T-cell (primary cell): ENCODE data around the gene RNGTT. TPM values are rescaled to one million over a fixed set of nuclear protein-coding genes. Genes with fewer than 3 reads are reported as not detected.

Experiments
- ATAC-seq, 4 experiments: fragments of 200-7000 bp in 3 of 4; fragments of 150-1000 bp in 1 of 4; cut with Tn5 transposase; replicated peaks in 1 of 4; 1 replicate in 3 of 4; 2 replicates in 1 of 4; pipeline ENCODE4 v1.10.0; 2021; ENCODE audit warnings: moderate library complexity in 3 of 4, mild to moderate bottlenecking in 2 of 4, moderate number of reproducible peaks in 1 of 4
- CTCF ChIA-PET, 2 donors: fragments of 300-600 bp; sonication (Branson Sonifier 250); formaldehyde crosslinking; loops; one replicate each; lab custom pipeline; 2022; ENCODE audit warnings: antibody characterized with exemption in 2 of 2; lab: Charles Lee
- POLR2A ChIA-PET, 2 donors: fragments of 300-600 bp; sonication (Branson Sonifier 250); formaldehyde crosslinking; loops; one replicate each; lab custom pipeline; 2022; ENCODE audit warnings: antibody characterized with exemption in 2 of 2; lab: Charles Lee
- DNase-seq, 35 experiments: peaks; one replicate each; pipeline versions ENCODE4 v3.0.0 to v3.0.0-alpha.2; 2013 to 2023
- H3K27ac ChIP-seq: one replicate; pipeline ENCODE4 v1.5.1; 2013; ENCODE audit warnings: low read length
- H3K27me3 ChIP-seq, 2 experiments: replicated peaks in 1 of 2; 1 replicate in 1 of 2; 2 replicates in 1 of 2; pipeline versions ENCODE4 v1.6.1 to v1.7.0; 2013; ENCODE audit warnings: low read length in 1 of 2, mixed read lengths in 1 of 2; ENCODE audit not compliant: control insufficient read depth in 2 of 2, insufficient read depth in 2 of 2; ENCODE audit errors: extremely low read depth in 1 of 2
- H3K36me3 ChIP-seq, 2 donors: 1 replicate in 1 of 2; 2 replicates in 1 of 2; pipeline versions ENCODE4 v1.6.1 to v1.7.0; 2013; ENCODE audit warnings: low read length in 1 of 2; ENCODE audit not compliant: control insufficient read depth in 2 of 2, insufficient read depth in 1 of 2; ENCODE audit errors: extremely low read depth in 1 of 2
- H3K4me1 ChIP-seq, 2 experiments: 1 replicate in 1 of 2; 2 replicates in 1 of 2; pipeline versions ENCODE4 v1.6.1 to v1.7.0; 2013; ENCODE audit warnings: low read length in 2 of 2, mixed read lengths in 1 of 2; ENCODE audit not compliant: insufficient read depth in 2 of 2, control insufficient read depth in 1 of 2; ENCODE audit errors: extremely low read depth in 1 of 2
- H3K4me3 ChIP-seq, 2 donors: 1 replicate in 1 of 2; 2 replicates in 1 of 2; pipeline versions ENCODE4 v1.5.1 to v1.7.0; 2013; ENCODE audit warnings: mild to moderate bottlenecking in 2 of 2, low read length in 1 of 2, moderate library complexity in 1 of 2; ENCODE audit not compliant: control insufficient read depth in 1 of 2; ENCODE audit errors: extremely low read depth in 1 of 2
- H3K9me3 ChIP-seq: 2 replicates; pipeline ENCODE4 v1.7.0; 2013
- H3K27ac Mint-ChIP-seq, 2 donors: one replicate each; pipeline ENCODE4 v1.8.0; 2020 to 2021; ENCODE audit warnings: mild to moderate bottlenecking in 2 of 2, mixed read lengths in 2 of 2
- H3K27me3 Mint-ChIP-seq, 2 donors: one replicate each; pipeline ENCODE4 v1.8.0; 2021 to 2022; ENCODE audit warnings: mixed read lengths in 2 of 2
- H3K36me3 Mint-ChIP-seq: one replicate; pipeline ENCODE4 v1.8.0; 2021; ENCODE audit warnings: mixed read lengths
- H3K4me1 Mint-ChIP-seq, 3 donors: one replicate each; pipeline ENCODE4 v1.8.0; 2020 to 2022; ENCODE audit warnings: mixed read lengths in 3 of 3, mild to moderate bottlenecking in 1 of 3
- H3K4me3 Mint-ChIP-seq, 3 donors: one replicate each; pipeline ENCODE4 v1.8.0; 2020 to 2022; ENCODE audit warnings: mild to moderate bottlenecking in 3 of 3, mixed read lengths in 3 of 3, moderate library complexity in 3 of 3
- H3K9me3 Mint-ChIP-seq, 3 donors: one replicate each; pipeline ENCODE4 v1.8.0; 2020 to 2022; ENCODE audit warnings: mixed read lengths in 3 of 3
- WGBS: methylation state at CpG from one replicate; pipeline ENCODE4 v1.1.5; 2013; ENCODE audit warnings: missing lambda C conversion rate; ENCODE audit not compliant: insufficient coverage; 5-methylcytosine and 5-hydroxymethylcytosine counted together
- total RNA-seq, 35 experiments: library from RNA in 6 of 35; stranded (reverse) in 6 of 35; fragments of 120-200 nt in 1 of 35; gene quantifications; one replicate each; pipeline versions ENCODE4 v1.2.1 to v1.2.4 and lab custom pipeline; 2013 to 2026

Gene RNGTT
- total RNA-seq, 5 donors from 2014 or later (not counting 1 experiment from before 2014, with no cell fraction given): 16.6 to 22.2 (median 17.5) TPM

DNA sequence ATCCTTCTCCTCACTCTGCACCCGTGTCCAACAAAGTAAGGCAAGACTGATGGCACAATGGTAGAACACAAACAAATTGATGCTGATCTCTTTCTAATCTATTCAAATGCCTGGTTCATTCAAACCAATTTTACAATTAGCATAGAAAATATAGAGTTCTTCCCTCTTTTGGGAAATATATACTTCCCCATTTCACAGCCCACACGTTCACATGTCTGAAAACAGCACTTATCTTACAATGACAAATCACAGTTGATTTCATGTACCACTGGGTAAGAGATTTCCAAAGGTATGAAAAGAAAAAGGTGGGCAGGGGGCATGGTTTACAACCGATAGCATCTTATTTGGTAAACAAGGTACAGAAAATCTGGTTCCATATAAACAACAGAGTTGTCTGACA lies 137.6 kb downstream of the RNGTT start:
- Mint-ChIP-seq H3K4me1 (peaks cover 10 to 15% (median 12%) of the 10 kb centered on the region in 3 donors), H3K27me3 (no peaks in the 10 kb centered on the region), H3K36me3 (peaks cover 58% of the 10 kb centered on the region), H3K9me3 (peaks cover 9 to 24% (median 17%) of the 10 kb centered on the region in 3 donors), H3K4me3 (no peak overlapping the region), H3K27ac (no peak overlapping the region)
- Histone ChIP-seq H3K27me3 (no peaks in the 10 kb centered on the region), H3K27ac (no peak overlapping the region), H3K4me1 (no peaks in the 10 kb centered on the region), H3K9me3 (no peaks in the 10 kb centered on the region), H3K36me3 (peaks cover 0 to 5% of the 10 kb centered on the region in 2 donors), H3K4me3 (no peak overlapping the region)
- ChIA-PET CTCF (no interaction called here), POLR2A (no interaction called here)
- ATAC-seq (no peak), DNase-seq (no peak)
- no CpG with 5 or more reads among the region's 3 CpGs for WGBS

GRCh38 chr6:88823998-88824397 lies 139.4 kb downstream of the RNGTT start:
- no peaks in the 10 kb centered on the region for H3K27me3 ChIP-seq
- peaks cover 52% of the 10 kb centered on the region for H3K36me3 Mint-ChIP-seq
- POLR2A ChIA-PET: no interaction called here
- no CpG with 5 or more reads among the region's 2 CpGs for WGBS
- no peak overlapping the region for H3K4me3 Mint-ChIP-seq
- H3K27ac ChIP-seq: no peak overlapping the region
- no peak for ATAC-seq
- H3K27ac Mint-ChIP-seq: no peak overlapping the region
- no peaks in the 10 kb centered on the region for H3K9me3 ChIP-seq
- CTCF ChIA-PET: no interaction called here
- peaks cover 0 to 5% of the 10 kb centered on the region in 2 donors for H3K36me3 ChIP-seq
- peaks cover 0 to 6% (median 6%) of the 10 kb centered on the region in 3 donors for H3K9me3 Mint-ChIP-seq
- DNase-seq: no peak
- no peaks in the 10 kb centered on the region for H3K4me1 ChIP-seq
- no peaks in the 10 kb centered on the region for H3K27me3 Mint-ChIP-seq
- H3K4me1 Mint-ChIP-seq: peaks cover 18 to 23% (median 23%) of the 10 kb centered on the region in 3 donors
- no peak overlapping the region for H3K4me3 ChIP-seq

- Mint-ChIP-seq H3K4me3 (no peak overlapping the region), H3K9me3 (no peaks in the 10 kb centered on the region), H3K4me1 (peaks cover 6 to 19% (median 13%) of the 10 kb centered on the region in 3 donors), H3K27me3 (no peaks in the 10 kb centered on the region), H3K27ac (no peak overlapping the region), H3K36me3 (peaks cover 37% of the 10 kb centered on the region)
- ChIA-PET POLR2A (interaction anchor here in 1 of 2 donors (0.7 kb wide), 1 partner anchor 89 kb away, joined by 6 read pairs; no protein-coding TSS in a partner anchor), CTCF (no interaction called here)
- Histone ChIP-seq H3K4me3 (no peak overlapping the region), H3K4me1 (no peaks in the 10 kb centered on the region), H3K27ac (no peak overlapping the region), H3K27me3 (no peaks in the 10 kb centered on the region), H3K36me3 (no peaks in the 10 kb centered on the region), H3K9me3 (no peaks in the 10 kb centered on the region)
- DNase-seq (no peak), ATAC-seq (no peak)
- WGBS: 100% methylated on average over 3 of the region's 5 CpGs
Observed at GRCh38 chr6:88815491-88815890, 147.9 kb downstream of the RNGTT start.

GRCh38 chr6:88814909-88815308 lies 148.5 kb downstream of the RNGTT start:
- no peaks in the 10 kb centered on the region for H3K9me3 Mint-ChIP-seq
- WGBS: 100% methylated on average over 1 of the region's 1 CpG
- H3K9me3 ChIP-seq: no peaks in the 10 kb centered on the region
- DNase-seq (no peak), ATAC-seq (no peak)
- no peaks in the 10 kb centered on the region for H3K27me3 Mint-ChIP-seq
- no peak overlapping the region for H3K4me3 ChIP-seq
- ChIA-PET CTCF (no interaction called here), POLR2A (no interaction called here)
- no peak overlapping the region for H3K27ac Mint-ChIP-seq
- H3K27me3 ChIP-seq: no peaks in the 10 kb centered on the region
- peaks cover 37% of the 10 kb centered on the region for H3K36me3 Mint-ChIP-seq
- peaks cover 6 to 17% (median 13%) of the 10 kb centered on the region in 3 donors for H3K4me1 Mint-ChIP-seq
- no peak overlapping the region for H3K4me3 Mint-ChIP-seq
- H3K27ac ChIP-seq: no peak overlapping the region
- no peaks in the 10 kb centered on the region for H3K36me3 ChIP-seq
- H3K4me1 ChIP-seq: no peaks in the 10 kb centered on the region

GRCh38 chr6:88813045-88813444 lies 150.4 kb downstream of the RNGTT start:
- Mint-ChIP-seq H3K4me1 (peaks cover 2 to 10% (median 9%) of the 10 kb centered on the region in 3 donors), H3K4me3 (no peak overlapping the region), H3K27me3 (no peaks in the 10 kb centered on the region), H3K27ac (no peak overlapping the region), H3K9me3 (peaks cover 0 to 6% (median 0%) of the 10 kb centered on the region in 3 donors), H3K36me3 (peaks cover 41% of the 10 kb centered on the region)
- no peaks in the 10 kb centered on the region for H3K9me3 ChIP-seq
- no peaks in the 10 kb centered on the region for H3K4me1 ChIP-seq
- WGBS: no CpG with 5 or more reads among the region's 5 CpGs
- DNase-seq (no peak), ATAC-seq (no peak)
- POLR2A ChIA-PET: interaction anchor here in 1 of 2 donors (0.9 kb wide), 1 partner anchor 12 kb away, joined by 3 read pairs; no protein-coding TSS in a partner anchor
- H3K27ac ChIP-seq: no peak overlapping the region
- H3K27me3 ChIP-seq: no peaks in the 10 kb centered on the region
- H3K4me3 ChIP-seq: no peak overlapping the region
- CTCF ChIA-PET: interaction anchor here in 1 of 2 donors (0.6 kb wide), 1 partner anchor 26 kb away, joined by 3 read pairs; no protein-coding TSS in a partner anchor
- no peaks in the 10 kb centered on the region for H3K36me3 ChIP-seq

GRCh38 chr6:88810701-88811100 lies 152.7 kb downstream of the RNGTT start:
- Histone ChIP-seq H3K9me3 (peaks cover 5% of the 10 kb centered on the region), H3K36me3 (no peaks in the 10 kb centered on the region), H3K27ac (no peak overlapping the region), H3K27me3 (no peaks in the 10 kb centered on the region), H3K4me3 (no peak overlapping the region), H3K4me1 (no peaks in the 10 kb centered on the region)
- ATAC-seq: no peak
- Mint-ChIP-seq H3K27me3 (no peaks in the 10 kb centered on the region), H3K9me3 (peaks cover 7 to 21% (median 11%) of the 10 kb centered on the region in 3 donors), H3K36me3 (peaks cover 47% of the 10 kb centered on the region), H3K27ac (no peak overlapping the region), H3K4me3 (no peak overlapping the region), H3K4me1 (peaks cover 3 to 15% (median 5%) of the 10 kb centered on the region in 3 donors)
- no CpG with 5 or more reads among the region's 1 CpG for WGBS
- ChIA-PET CTCF (interaction anchor here in 1 of 2 donors (0.5 kb wide), 1 partner anchor 1168 kb away, joined by 3 read pairs; no protein-coding TSS in a partner anchor), POLR2A (no interaction called here)
- no peak for DNase-seq
